ENCODE measurements around the gene KITLG. TPM values are rescaled to one million over a fixed set of nuclear protein-coding genes. Genes with fewer than 3 reads are reported as not detected.
"Not testable (repeated sequence)": the region's sequence is repeated elsewhere in the genome, so short reads cannot be mapped to it uniquely, and the experiment has no call there.

The KITLG gene
- polyA plus RNA-seq, 4 donors, result 29.6 to 40.9 (median 38.0) TPM

- no peak for DNase-seq (ENCODE audit: low read depth in 4 of 4, low spot score in 3 of 4)
These were observed 34.0 kb downstream of the KITLG start for GRCh38 chr12:88546226-88546625.

GRCh38 chr12:88544991-88545980, 35.0 kb downstream of the KITLG start:
- no peak for DNase-seq (ENCODE audit: low read depth in 4 of 4, low spot score in 3 of 4)

GRCh38 chr12:88539893-88540292, 40.4 kb downstream of the KITLG start:
- no peak for DNase-seq (ENCODE audit: low read depth in 4 of 4, low spot score in 3 of 4)

- DNase-seq (ENCODE audit: low read depth in 4 of 4, low spot score in 3 of 4), result no peak
These were observed 41.6 kb downstream of the KITLG start for GRCh38 chr12:88538697-88539096.

- no peak for DNase-seq (ENCODE audit: low read depth in 4 of 4, low spot score in 3 of 4)
These were observed 42.0 kb downstream of the KITLG start for GRCh38 chr12:88538250-88538649.

- no peak for DNase-seq (ENCODE audit: low read depth in 4 of 4, low spot score in 3 of 4)
These were observed 49.4 kb downstream of the KITLG start for GRCh38 chr12:88530868-88531267.

GRCh38 chr12:88529531-88530488, 50.5 kb downstream of the KITLG start:
- no peak for DNase-seq (ENCODE audit: low read depth in 4 of 4, low spot score in 3 of 4)

GRCh38 chr12:88522961-88523360, 57.3 kb downstream of the KITLG start:
- DNase-seq (ENCODE audit: low read depth in 4 of 4, low spot score in 3 of 4), result no peak

- no peak for DNase-seq (ENCODE audit: low read depth in 4 of 4, low spot score in 3 of 4)
These were observed 59.8 kb downstream of the KITLG start for GRCh38 chr12:88520436-88520820.

GRCh38 chr12:88519802-88520435, 60.4 kb downstream of the KITLG start:
- no peak for DNase-seq (ENCODE audit: low read depth in 4 of 4, low spot score in 3 of 4)

GRCh38 chr12:88518863-88519403, 61.3 kb downstream of the KITLG start:
- no peak for DNase-seq (ENCODE audit: low read depth in 4 of 4, low spot score in 3 of 4)

- no peak for DNase-seq (ENCODE audit: low read depth in 4 of 4, low spot score in 3 of 4)
These were observed 63.5 kb downstream of the KITLG start for GRCh38 chr12:88516811-88517210.

GRCh38 chr12:88510843-88511242, 69.4 kb downstream of the KITLG start:
- DNase-seq (ENCODE audit: low read depth in 4 of 4, low spot score in 3 of 4), result no peak

GRCh38 chr12:88509851-88510250, 70.4 kb downstream of the KITLG start:
- no peak for DNase-seq (ENCODE audit: low read depth in 4 of 4, low spot score in 3 of 4)

GRCh38 chr12:88509347-88509746, 70.9 kb downstream of the KITLG start:
- DNase-seq (ENCODE audit: low read depth in 4 of 4, low spot score in 3 of 4), result no peak

- not testable (repeated sequence) for DNase-seq (ENCODE audit: low read depth in 4 of 4, low spot score in 3 of 4)
These were observed 72.4 kb downstream of the KITLG start for GRCh38 chr12:88507851-88508250.

GRCh38 chr12:88507270-88507669, 73.0 kb downstream of the KITLG start:
- DNase-seq (ENCODE audit: low read depth in 4 of 4, low spot score in 3 of 4), result no peak

- no peak for DNase-seq (ENCODE audit: low read depth in 4 of 4, low spot score in 3 of 4)
These were observed 74.6 kb downstream of the KITLG start for GRCh38 chr12:88505696-88506095.

- no peak for DNase-seq (ENCODE audit: low read depth in 4 of 4, low spot score in 3 of 4)
These were observed 77.0 kb downstream of the KITLG start for GRCh38 chr12:88503281-88503703.

All from right renal pelvis (tissue), 4 donors.